HG02970 (cell line): Measurements from ENCODE around the gene OR1L1.

Source experiments
- ATAC-seq: cut with Tn5 transposase; IDR thresholded peaks from one replicate; pipeline ENCODE4 v1.9.1; 2021; ENCODE audit warnings: mild to moderate bottlenecking, moderate library complexity, moderate number of reproducible peaks; ENCODE audit not compliant: unreplicated experiment, low FRiP score

The OR1L1 gene

GRCh38 chr9:122661416-122661815 lies at the start of gene OR1L1:
OR1L1 (plus strand) TSS chr9:122661716; CDS start chr9:122661716, 0 bp downstream.
- ATAC-seq = no peak

GRCh38 chr9:122614362-122614761 lies 47.2 kb upstream of the OR1L1 start, which contains the start of gene OR1Q1:
OR1Q1 (plus strand) TSS chr9:122614738; CDS start chr9:122614738, 0 bp downstream.
- no peak for ATAC-seq

- ATAC-seq = no peak
Measured at GRCh38 chr9:122619996-122620395, 41.5 kb upstream of the OR1L1 start.

- ATAC-seq = no peak
Measured at GRCh38 chr9:122642226-122642625, 19.3 kb upstream of the OR1L1 start.

GRCh38 chr9:122656378-122656777 lies 5.1 kb upstream of the OR1L1 start:
- ATAC-seq = no peak

GRCh38 chr9:122657527-122657926 lies 4.0 kb upstream of the OR1L1 start, which contains the start of gene OR1B1:
OR1B1 (minus strand) TSS chr9:122657627.
- ATAC-seq = no peak

GRCh38 chr9:122672481-122672880 lies 11.0 kb downstream of the OR1L1 start:
- no peak for ATAC-seq

GRCh38 chr9:122684851-122685250 lies 23.3 kb downstream of the OR1L1 start:
- no peak for ATAC-seq

GRCh38 chr9:122695696-122696095 lies 34.2 kb downstream of the OR1L1 start:
- ATAC-seq = no peak
